VCaP (cell line): ENCODE data around the gene CD86.

Experiments used
- H3K27ac ChIP-seq: fragments of 450-650 bp; 2 replicates; pipeline ENCODE4 v1.5.1; 2017
- CTCF ChIP-seq: fragments of 450-650 bp; conservative IDR thresholded peaks from 2 replicates; pipeline ENCODE4 v1.5.1; 2017; ENCODE audit warnings: mild to moderate bottlenecking, moderate library complexity

Gene CD86

GRCh38 chr3:122082357-122082756 is 27.2 kb downstream of the CD86 start:
- TF ChIP-seq CTCF = no peak
- no peak overlapping the region for H3K27ac ChIP-seq

GRCh38 chr3:122084799-122085198 is 29.6 kb downstream of the CD86 start:
- no peak for TF ChIP-seq CTCF
- H3K27ac ChIP-seq = no peak overlapping the region

GRCh38 chr3:122085673-122086072 is 30.5 kb downstream of the CD86 start:
- H3K27ac ChIP-seq = no peak overlapping the region

GRCh38 chr3:122088531-122088930 is 33.4 kb downstream of the CD86 start:
- no peak overlapping the region for H3K27ac ChIP-seq
- no peak for TF ChIP-seq CTCF

More at GRCh38 chr3:122085673-122086072, 30.5 kb downstream of the CD86 start:
- TF ChIP-seq CTCF = no peak

DNA sequence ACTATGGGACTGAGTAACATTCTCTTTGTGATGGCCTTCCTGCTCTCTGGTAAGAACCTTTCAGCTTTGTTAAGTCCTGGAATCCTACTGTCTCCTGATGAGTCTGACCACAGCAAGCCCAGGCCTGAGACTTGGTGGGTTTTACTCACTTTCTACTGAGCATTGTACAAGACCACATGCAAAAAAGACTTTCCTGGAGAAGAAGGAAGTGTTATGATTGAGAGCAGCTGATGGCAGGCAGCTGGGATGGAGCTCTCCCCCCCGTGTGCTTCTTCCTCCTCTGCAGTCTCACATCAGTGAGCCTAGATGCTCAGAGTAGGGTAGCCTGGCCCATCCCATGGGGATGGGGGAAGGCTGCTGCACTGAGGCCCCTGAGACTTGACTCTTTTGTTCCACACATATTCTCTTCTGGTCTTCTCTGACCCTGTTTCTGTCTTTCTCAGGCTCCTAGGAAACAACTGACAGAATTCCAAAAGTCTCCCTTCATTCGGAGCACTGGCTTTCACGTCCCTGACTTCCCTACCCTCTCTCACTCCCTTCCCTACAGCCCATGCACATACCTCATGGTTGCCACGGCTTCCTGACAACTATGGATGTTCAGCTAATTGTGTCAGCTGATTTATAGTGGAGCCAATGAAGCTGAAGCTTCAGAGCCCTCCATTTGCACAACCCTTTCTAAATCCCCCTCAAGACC is 36.6 kb downstream of the CD86 start:
- no peak for TF ChIP-seq CTCF
- H3K27ac ChIP-seq = no peak overlapping the region

- no peak for TF ChIP-seq CTCF
Observed at GRCh38 chr3:122092460-122093165, 37.5 kb downstream of the CD86 start.

GRCh38 chr3:122094125-122094524 is 39.0 kb downstream of the CD86 start:
- no peak overlapping the region for H3K27ac ChIP-seq
- TF ChIP-seq CTCF = no peak

More at GRCh38 chr3:122092460-122093165, 37.5 kb downstream of the CD86 start:
- H3K27ac ChIP-seq = no peak overlapping the region
